Non-pigmented ciliary epithelial cell (primary cell): ENCODE data around the gene XYLT2.
"Not testable (repeated sequence)": the region's sequence is repeated elsewhere in the genome, so short reads cannot be mapped to it uniquely, and the experiment has no call there.

Experiments
- DNase-seq: peaks from one replicate; pipeline ENCODE4 v3.0.0-alpha.2; 2010; ENCODE audit warnings: low read depth

The XYLT2 gene

GRCh38 chr17:50345432-50346312 is at the start of gene XYLT2:
Gene XYLT2, plus strand, starts transcription at chr17:50346126. Its CDS starts 15 bp downstream, at chr17:50346141.
- no peak for DNase-seq

GRCh38 chr17:50297407-50297865 is 48.5 kb upstream of the XYLT2 start:
- no peak for DNase-seq

GRCh38 chr17:50298018-50298417 is 47.9 kb upstream of the XYLT2 start:
- no peak for DNase-seq

- no peak for DNase-seq
Observed at GRCh38 chr17:50299776-50300175, 46.1 kb upstream of the XYLT2 start.

GRCh38 chr17:50300824-50301223 is 45.1 kb upstream of the XYLT2 start:
- DNase-seq = not testable (repeated sequence)

GRCh38 chr17:50301891-50302584 is 43.9 kb upstream of the XYLT2 start:
- DNase-seq = no peak

- DNase-seq = no peak
Observed at GRCh38 chr17:50303051-50303450, 42.9 kb upstream of the XYLT2 start.

GRCh38 chr17:50303596-50303995 is 42.3 kb upstream of the XYLT2 start:
- no peak for DNase-seq

- DNase-seq = peak; percentile 19
Observed at GRCh38 chr17:50304781-50305404, 41.0 kb upstream of the XYLT2 start.

- DNase-seq = no peak
Observed at GRCh38 chr17:50307654-50308053, 38.3 kb upstream of the XYLT2 start.

GRCh38 chr17:50308666-50309065 is 37.3 kb upstream of the XYLT2 start:
- DNase-seq = peak; percentile 32

- DNase-seq = no peak
Observed at GRCh38 chr17:50310455-50311111, 35.3 kb upstream of the XYLT2 start.

- no peak for DNase-seq
Observed at GRCh38 chr17:50311112-50311460, 34.8 kb upstream of the XYLT2 start.

GRCh38 chr17:50311483-50311882 is 34.4 kb upstream of the XYLT2 start:
- no peak for DNase-seq

GRCh38 chr17:50312308-50312707 is 33.6 kb upstream of the XYLT2 start:
- no peak for DNase-seq

- DNase-seq = no peak
Observed at GRCh38 chr17:50314456-50315011, 31.4 kb upstream of the XYLT2 start.

GRCh38 chr17:50316016-50316587 is 29.8 kb upstream of the XYLT2 start:
- no peak for DNase-seq

GRCh38 chr17:50316660-50317059 is 29.3 kb upstream of the XYLT2 start:
- not testable (repeated sequence) for DNase-seq

GRCh38 chr17:50317121-50317520 is 28.8 kb upstream of the XYLT2 start:
- DNase-seq = no peak

- DNase-seq = no peak
Observed at GRCh38 chr17:50318501-50319285, 27.2 kb upstream of the XYLT2 start.
